Gastroesophageal sphincter (tissue), 3 donors: ENCODE data around the gene PRKAG2.

ENCODE experiments used
- EP300 ChIP-seq: sonication (generic); formaldehyde crosslinking; IDR thresholded peaks from one replicate; pipeline ENCODE4 v1.6.1; 2017; ENCODE audit warnings: antibody characterized with exemption, mild to moderate bottlenecking
- POLR2A ChIP-seq, 2 donors: fragments of 450-650 bp; IDR thresholded peaks; one replicate each; pipeline ENCODE4 v1.6.1; 2017; ENCODE audit warnings: antibody characterized with exemption in 2 of 2, mild to moderate bottlenecking in 2 of 2, moderate library complexity in 1 of 2
- TF ChIP-seq, protein P1 (sequence below), 4 experiments: fragments of 200-600 bp in 2 of 4; fragments of 450-650 bp in 2 of 4; sonication (generic) in 1 of 4; IDR thresholded peaks; one replicate each; pipeline ENCODE4 v1.5.1; 2017 to 2019; ENCODE audit warnings: antibody characterized with exemption in 4 of 4, mild to moderate bottlenecking in 2 of 4, moderate library complexity in 2 of 4

DNA sequence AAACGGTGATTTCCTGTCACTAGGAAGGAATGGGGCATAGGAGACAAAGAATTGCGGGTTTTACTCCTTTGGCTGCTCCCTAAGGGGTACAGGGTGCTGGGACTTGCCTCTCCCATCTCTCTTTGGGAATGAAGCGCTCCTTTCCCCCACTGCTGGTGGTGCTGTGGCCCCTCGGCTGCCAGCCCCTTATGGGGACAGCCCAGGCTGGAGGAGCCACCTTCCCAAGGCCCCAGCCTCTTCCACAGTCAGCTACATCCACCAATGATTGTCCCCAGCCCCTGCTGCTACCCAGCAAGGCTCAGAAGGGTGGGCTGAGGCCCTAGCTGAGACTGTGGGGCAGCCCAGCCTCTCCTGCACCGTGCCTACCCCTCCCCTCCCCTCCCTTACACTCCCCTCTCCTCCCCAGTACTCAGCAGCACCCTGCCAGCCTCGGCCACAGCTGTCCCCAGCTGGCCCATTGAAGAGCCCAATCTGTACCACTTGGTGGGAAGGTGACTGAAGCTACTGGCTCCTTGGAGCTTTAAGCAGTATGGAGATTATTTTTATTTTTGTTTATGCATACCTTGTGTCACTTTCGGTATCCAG, 19.0 kb downstream of the PRKAG2 start:
- TF ChIP-seq POLR2A (IDR thresholded peaks at IDR 0.05), result no peak
- TF ChIP-seq, protein P1, sequence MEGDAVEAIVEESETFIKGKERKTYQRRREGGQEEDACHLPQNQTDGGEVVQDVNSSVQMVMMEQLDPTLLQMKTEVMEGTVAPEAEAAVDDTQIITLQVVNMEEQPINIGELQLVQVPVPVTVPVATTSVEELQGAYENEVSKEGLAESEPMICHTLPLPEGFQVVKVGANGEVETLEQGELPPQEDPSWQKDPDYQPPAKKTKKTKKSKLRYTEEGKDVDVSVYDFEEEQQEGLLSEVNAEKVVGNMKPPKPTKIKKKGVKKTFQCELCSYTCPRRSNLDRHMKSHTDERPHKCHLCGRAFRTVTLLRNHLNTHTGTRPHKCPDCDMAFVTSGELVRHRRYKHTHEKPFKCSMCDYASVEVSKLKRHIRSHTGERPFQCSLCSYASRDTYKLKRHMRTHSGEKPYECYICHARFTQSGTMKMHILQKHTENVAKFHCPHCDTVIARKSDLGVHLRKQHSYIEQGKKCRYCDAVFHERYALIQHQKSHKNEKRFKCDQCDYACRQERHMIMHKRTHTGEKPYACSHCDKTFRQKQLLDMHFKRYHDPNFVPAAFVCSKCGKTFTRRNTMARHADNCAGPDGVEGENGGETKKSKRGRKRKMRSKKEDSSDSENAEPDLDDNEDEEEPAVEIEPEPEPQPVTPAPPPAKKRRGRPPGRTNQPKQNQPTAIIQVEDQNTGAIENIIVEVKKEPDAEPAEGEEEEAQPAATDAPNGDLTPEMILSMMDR (IDR thresholded peaks at IDR 0.05), result no peak
- TF ChIP-seq EP300, result no peak
